Measurements from ENCODE around the gene CARMIL1.

CARMIL1 gene

GRCh38 chr6:25548451-25548850, 269.3 kb downstream of the CARMIL1 start:
- Histone ChIP-seq H3K79me2 (ENCODE audit: insufficient read depth, low read length) (no peaks in the 10 kb centered on the region), H4K20me1 (ENCODE audit: insufficient read depth, low read length, poor library complexity, severe bottlenecking) (no peaks in the 10 kb centered on the region), H3K27me3 (ENCODE audit: insufficient read depth, low read length, poor library complexity, severe bottlenecking) (no peaks in the 10 kb centered on the region), H3K4me3 (ENCODE audit: low read length, poor library complexity, severe bottlenecking) (no peak overlapping the region), H3K9me3 (ENCODE audit: insufficient read depth, low read depth, low read length) (no peaks in the 10 kb centered on the region), H2AFZ (ENCODE audit: low read length) (no peak overlapping the region), H3K36me3 (ENCODE audit: insufficient read depth, low read length) (no peaks in the 10 kb centered on the region), H3K9me2 (replicated peaks; ENCODE audit: low read depth, low read length) (no peaks in the 10 kb centered on the region), H3K9ac (ENCODE audit: low read depth, low read length, poor library complexity, severe bottlenecking) (no peak overlapping the region), H3F3A (ENCODE audit: low read depth) (no peaks in the 10 kb centered on the region), H3K4me1 (ENCODE audit: insufficient read depth, low read length, poor library complexity, severe bottlenecking) (peaks cover 17% of the 10 kb centered on the region), H3K4me2 (ENCODE audit: low read depth, low read length, poor library complexity, severe bottlenecking) (no peak overlapping the region)
- TF ChIP-seq EZH2phosphoT487 (IDR thresholded peaks at IDR 0.05; ENCODE audit: borderline replicate concordance), result no peak
- TF ChIP-seq CTCF (conservative IDR thresholded peaks at IDR 0.05; ENCODE audit: low read length), result no peak

GRCh38 chr6:25550631-25551030, 271.5 kb downstream of the CARMIL1 start:
- Histone ChIP-seq H3K27me3 (ENCODE audit: insufficient read depth, low read length, poor library complexity, severe bottlenecking) (no peaks in the 10 kb centered on the region), H2AFZ (ENCODE audit: low read length) (no peak overlapping the region), H3K4me3 (ENCODE audit: low read length, poor library complexity, severe bottlenecking) (no peak overlapping the region), H3K9ac (ENCODE audit: low read depth, low read length, poor library complexity, severe bottlenecking) (no peak overlapping the region), H3F3A (ENCODE audit: low read depth) (no peaks in the 10 kb centered on the region), H3K36me3 (ENCODE audit: insufficient read depth, low read length) (no peaks in the 10 kb centered on the region), H3K4me2 (ENCODE audit: low read depth, low read length, poor library complexity, severe bottlenecking) (no peak overlapping the region), H3K79me2 (ENCODE audit: insufficient read depth, low read length) (no peaks in the 10 kb centered on the region), H3K9me3 (ENCODE audit: insufficient read depth, low read depth, low read length) (no peaks in the 10 kb centered on the region), H3K4me1 (ENCODE audit: insufficient read depth, low read length, poor library complexity, severe bottlenecking) (no peaks in the 10 kb centered on the region), H3K9me2 (replicated peaks; ENCODE audit: low read depth, low read length) (no peaks in the 10 kb centered on the region), H4K20me1 (ENCODE audit: insufficient read depth, low read length, poor library complexity, severe bottlenecking) (no peaks in the 10 kb centered on the region)
- TF ChIP-seq CTCF (conservative IDR thresholded peaks at IDR 0.05; ENCODE audit: low read length) (no peak), EZH2phosphoT487 (IDR thresholded peaks at IDR 0.05; ENCODE audit: borderline replicate concordance) (no peak)

DNA sequence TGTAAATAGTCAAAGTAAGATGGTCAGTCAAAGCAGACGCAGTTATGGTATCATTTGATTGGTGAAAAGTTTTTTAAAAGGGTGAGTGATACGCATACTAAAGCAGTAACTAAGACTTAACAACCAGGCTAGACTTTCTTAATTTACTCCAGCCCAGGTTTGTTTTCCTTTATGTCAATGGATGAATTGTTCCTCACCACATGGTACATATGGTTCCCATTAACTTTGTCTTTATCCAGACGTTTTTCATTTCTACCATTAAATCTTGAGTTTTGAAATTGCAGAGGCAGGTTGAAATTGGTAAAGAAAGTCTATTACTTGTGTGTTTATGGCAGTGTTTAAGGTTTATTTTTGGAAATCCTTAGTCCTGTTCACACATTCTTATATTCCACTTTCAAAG, 274.3 kb downstream of the CARMIL1 start:
- Histone ChIP-seq H3K9ac (ENCODE audit: low read depth, low read length, poor library complexity, severe bottlenecking) (no peak overlapping the region), H3K9me3 (ENCODE audit: insufficient read depth, low read depth, low read length) (no peaks in the 10 kb centered on the region), H3K9me2 (replicated peaks; ENCODE audit: low read depth, low read length) (no peaks in the 10 kb centered on the region), H3K4me2 (ENCODE audit: low read depth, low read length, poor library complexity, severe bottlenecking) (no peak overlapping the region), H3K4me3 (ENCODE audit: low read length, poor library complexity, severe bottlenecking) (no peak overlapping the region), H3K79me2 (ENCODE audit: insufficient read depth, low read length) (no peaks in the 10 kb centered on the region), H3K36me3 (ENCODE audit: insufficient read depth, low read length) (no peaks in the 10 kb centered on the region), H4K20me1 (ENCODE audit: insufficient read depth, low read length, poor library complexity, severe bottlenecking) (no peaks in the 10 kb centered on the region), H3K4me1 (ENCODE audit: insufficient read depth, low read length, poor library complexity, severe bottlenecking) (no peaks in the 10 kb centered on the region), H3K27me3 (ENCODE audit: insufficient read depth, low read length, poor library complexity, severe bottlenecking) (no peaks in the 10 kb centered on the region), H2AFZ (ENCODE audit: low read length) (no peak overlapping the region), H3F3A (ENCODE audit: low read depth) (no peaks in the 10 kb centered on the region)
- TF ChIP-seq CTCF (conservative IDR thresholded peaks at IDR 0.05; ENCODE audit: low read length) (no peak), EZH2phosphoT487 (IDR thresholded peaks at IDR 0.05; ENCODE audit: borderline replicate concordance) (no peak)
